Ovary (tissue), 3 donors: ENCODE results near the gene ZNF653.

Experiments
- EP300 ChIP-seq: sonication (generic); formaldehyde crosslinking; IDR thresholded peaks from one replicate; pipeline ENCODE4 v1.6.1; 2017; ENCODE audit warnings: antibody characterized with exemption
- POLR2A ChIP-seq: fragments of 450-650 bp; IDR thresholded peaks from one replicate; pipeline ENCODE4 v1.6.1; 2017; ENCODE audit warnings: antibody characterized with exemption, mild to moderate bottlenecking, moderate library complexity
- TF ChIP-seq, protein P1 (sequence below), 3 donors: fragments of 450-650 bp in 2 of 3; fragments of 200-600 bp in 1 of 3; IDR thresholded peaks; one replicate each; pipeline versions ENCODE4 v1.5.1 to v1.8.0; 2016 to 2022; ENCODE audit warnings: antibody characterized with exemption in 3 of 3, mild to moderate bottlenecking in 1 of 3
- donor health status: DM: no; HTN: no; CAD: no.

- TF ChIP-seq POLR2A (no peak), EP300 (no peak)
- TF ChIP-seq, protein P1, sequence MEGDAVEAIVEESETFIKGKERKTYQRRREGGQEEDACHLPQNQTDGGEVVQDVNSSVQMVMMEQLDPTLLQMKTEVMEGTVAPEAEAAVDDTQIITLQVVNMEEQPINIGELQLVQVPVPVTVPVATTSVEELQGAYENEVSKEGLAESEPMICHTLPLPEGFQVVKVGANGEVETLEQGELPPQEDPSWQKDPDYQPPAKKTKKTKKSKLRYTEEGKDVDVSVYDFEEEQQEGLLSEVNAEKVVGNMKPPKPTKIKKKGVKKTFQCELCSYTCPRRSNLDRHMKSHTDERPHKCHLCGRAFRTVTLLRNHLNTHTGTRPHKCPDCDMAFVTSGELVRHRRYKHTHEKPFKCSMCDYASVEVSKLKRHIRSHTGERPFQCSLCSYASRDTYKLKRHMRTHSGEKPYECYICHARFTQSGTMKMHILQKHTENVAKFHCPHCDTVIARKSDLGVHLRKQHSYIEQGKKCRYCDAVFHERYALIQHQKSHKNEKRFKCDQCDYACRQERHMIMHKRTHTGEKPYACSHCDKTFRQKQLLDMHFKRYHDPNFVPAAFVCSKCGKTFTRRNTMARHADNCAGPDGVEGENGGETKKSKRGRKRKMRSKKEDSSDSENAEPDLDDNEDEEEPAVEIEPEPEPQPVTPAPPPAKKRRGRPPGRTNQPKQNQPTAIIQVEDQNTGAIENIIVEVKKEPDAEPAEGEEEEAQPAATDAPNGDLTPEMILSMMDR (IDR thresholded peaks at IDR 0.05), result no peak
Observed at GRCh38 chr19:11479090-11479897, 26.3 kb downstream of the ZNF653 start.
